ENCODE data around the gene SLC22A4. TPM values are rescaled to one million over a fixed set of nuclear protein-coding genes. Genes with fewer than 3 reads are reported as not detected.

Gene SLC22A4
- 0.25 and 0.30 TPM in 2 replicates for total RNA-seq

DNA sequence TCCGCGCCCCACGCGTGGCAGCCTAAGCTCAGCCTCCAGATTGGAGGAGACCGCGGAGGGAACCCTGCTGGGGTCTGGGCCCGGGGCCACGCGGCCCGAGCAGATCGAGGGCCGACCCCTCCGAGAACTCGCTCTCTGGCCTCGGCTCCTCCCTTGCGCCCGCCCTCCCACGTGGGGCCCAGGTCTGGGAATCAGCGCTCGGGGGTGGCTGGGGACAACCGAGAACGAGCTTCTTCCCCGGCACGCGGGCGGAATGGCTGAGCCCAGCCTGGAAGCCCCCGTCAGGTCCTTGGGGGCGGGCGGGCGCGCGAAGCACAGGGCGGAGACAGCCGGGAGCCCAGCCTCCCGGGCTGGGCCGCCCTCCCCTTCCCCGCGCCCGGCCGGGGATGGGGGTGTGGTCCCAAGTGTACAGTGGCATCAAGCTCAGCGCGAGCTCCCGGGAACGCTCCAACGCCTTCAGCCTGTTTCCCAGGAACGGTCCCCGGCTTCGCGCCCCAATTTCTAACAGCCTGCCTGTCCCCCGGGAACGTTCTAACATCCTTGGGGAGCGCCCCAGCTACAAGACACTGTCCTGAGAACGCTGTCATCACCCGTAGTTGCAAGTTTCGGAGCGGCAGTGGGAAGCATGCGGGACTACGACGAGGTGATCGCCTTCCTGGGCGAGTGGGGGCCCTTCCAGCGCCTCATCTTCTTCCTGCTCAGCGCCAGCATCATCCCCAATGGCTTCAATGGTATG, at the start of gene SLC22A4:
Gene SLC22A4, plus strand, starts transcription at position 403 of the 736 bp plus-strand sequence. Its CDS starts 223 bp downstream, at position 626.
- intact Hi-C loops (cut with micrococcal nuclease), result loop anchor here (1.0 to 10.0 kb wide), 3 partner anchors 75 to 229 kb away; partner anchors contain the start of genes IL3, IRF1 and SLC22A5

DNA sequence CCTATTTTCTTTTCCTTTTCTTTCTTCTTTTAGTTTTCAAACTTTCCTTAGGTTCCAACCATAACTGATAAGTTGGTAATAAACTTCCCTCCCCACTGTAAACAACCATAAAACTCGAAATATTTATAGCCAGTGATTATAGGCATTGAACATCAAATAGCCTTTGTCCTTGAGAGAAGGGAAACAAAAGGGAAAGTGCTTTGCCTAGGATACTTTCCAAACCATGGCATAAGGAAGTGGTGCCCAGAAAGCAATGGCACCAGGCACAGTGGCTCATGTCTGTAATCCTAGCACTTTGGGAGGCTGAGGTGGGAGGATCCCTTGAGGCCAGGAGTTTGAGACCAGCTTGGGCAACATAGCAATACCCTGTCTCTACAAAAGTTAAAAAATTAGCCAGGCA, 48.6 kb upstream of the SLC22A4 start:
- intact Hi-C loops (cut with micrococcal nuclease), result no loop called here

DNA sequence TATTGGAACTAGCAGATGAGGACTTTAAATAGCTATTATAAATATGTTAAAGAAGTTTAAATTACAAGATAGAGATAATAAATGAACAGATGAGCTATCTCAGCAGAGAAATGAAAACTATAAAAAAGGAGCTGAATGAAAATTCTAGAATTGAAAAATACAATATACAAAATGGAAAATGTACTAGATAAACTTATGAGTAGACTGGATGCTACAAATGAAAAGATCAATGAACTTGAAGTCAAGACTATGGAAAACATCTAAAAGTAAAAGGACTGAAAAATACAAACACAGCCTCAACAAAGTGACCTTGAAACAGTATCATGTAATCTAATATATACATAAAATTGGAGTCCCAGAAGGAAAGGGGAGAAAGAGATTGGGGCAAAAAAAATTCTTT, 47.4 kb upstream of the SLC22A4 start:
- intact Hi-C loops (cut with micrococcal nuclease), result no loop called here

DNA sequence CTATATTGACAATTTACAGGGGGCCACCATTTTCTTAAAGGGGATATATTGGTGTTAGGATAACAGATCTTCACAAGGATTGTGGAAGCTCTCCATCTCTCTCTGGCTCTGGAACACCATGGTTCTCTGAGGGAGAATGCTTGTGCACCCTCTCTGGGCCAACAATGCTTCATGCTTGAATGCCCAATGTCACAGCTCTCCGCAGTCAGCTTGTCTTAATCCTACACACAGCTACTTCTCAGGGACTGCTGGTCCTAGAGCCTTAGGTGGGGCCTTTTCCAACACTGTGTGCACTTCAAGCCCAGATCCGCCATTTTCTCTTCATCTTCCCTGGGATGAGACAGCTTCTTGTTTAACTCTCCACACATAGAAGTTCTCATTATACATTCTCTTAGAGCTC, 43.6 kb upstream of the SLC22A4 start:
- intact Hi-C loops (cut with micrococcal nuclease), result no loop called here

DNA sequence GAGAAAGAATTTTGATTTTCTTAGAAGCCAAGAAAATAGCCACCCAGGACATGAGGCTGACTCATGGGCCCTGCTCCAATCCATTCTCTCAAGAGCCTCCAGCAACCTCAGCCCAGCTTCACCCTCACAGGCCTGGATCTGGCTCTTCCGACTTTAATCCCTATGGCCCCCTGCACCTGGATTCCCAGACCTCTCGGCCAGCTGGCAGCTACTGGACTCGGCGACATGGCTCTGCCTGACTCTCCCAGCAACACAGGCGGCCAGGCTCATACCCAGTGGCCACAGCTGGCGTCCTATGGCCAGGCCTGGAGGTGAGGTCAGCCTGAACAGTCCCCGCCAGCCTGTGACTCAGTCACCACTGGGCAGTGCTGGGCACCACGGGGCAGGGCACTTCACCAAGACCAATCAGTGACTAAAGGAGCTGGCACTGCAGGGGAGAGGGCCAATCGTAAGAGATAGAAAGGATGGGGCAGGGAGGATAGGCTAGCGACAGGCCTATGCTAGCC, 42.9 kb upstream of the SLC22A4 start:
- intact Hi-C loops (cut with micrococcal nuclease), result no loop called here

DNA sequence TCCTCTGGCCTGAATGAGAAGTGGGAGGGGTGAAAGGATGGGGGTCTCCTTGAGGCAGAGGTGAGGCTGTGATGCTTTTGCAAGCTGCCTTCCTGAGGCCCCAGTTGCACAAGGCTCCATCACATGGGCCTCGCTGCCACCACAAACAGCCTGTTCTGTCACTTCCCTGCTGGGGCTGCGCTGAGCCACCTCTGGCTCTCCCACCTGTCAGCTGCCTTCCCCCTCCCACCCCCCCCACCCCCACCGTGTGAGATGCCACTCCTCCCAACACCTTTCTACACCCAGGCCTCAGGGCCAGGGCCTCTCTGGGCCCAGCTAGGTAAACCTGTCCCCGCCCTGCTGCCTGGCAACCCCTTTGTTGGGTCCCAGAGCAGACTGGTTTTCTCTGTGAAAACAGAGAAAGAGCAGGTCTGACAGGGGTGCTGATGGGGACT, 41.2 kb upstream of the SLC22A4 start:
- intact Hi-C loops (cut with micrococcal nuclease), result no loop called here

DNA sequence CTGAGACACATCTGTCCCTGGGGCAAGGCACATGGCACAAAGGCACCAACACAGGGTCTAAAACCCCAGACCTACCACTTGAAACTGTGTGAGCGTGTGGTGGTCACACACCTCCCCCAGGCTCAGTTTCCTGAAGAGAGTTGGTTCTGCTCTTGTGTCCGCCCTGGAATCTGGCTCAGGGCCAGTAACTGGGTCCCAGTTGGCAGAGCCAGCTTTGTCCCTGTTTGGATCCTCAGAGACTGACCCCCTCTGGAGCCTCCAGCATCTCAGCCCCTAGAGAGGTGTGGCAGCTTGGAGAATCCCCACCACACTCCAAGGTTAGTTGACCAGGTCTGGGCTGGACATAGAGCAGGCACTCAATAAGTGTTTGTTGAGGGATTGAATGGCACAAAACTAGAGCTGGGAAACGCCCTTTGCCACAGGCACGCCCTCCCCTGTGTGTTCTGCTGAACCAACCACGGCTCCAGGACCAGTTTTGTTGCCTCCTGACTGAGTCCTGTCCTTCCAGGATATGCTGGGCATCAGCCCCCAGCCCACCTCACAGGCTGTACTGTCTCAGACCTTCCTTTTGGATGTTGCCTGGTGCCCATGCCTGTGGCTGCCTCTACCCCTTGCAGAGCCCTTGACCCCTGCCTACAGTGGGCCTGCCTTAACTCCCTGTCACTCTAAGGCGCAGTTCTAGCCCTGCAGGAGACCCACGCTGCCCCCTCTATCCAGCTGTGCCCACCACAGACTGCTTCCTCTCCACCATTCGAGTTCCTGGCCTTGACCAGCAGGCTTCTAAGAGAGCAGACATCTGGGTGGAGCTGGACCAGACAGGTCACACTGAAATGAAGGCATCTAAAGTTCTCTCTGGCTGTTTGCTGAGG, 40.5 kb upstream of the SLC22A4 start:
- intact Hi-C loops (cut with micrococcal nuclease), result no loop called here

DNA sequence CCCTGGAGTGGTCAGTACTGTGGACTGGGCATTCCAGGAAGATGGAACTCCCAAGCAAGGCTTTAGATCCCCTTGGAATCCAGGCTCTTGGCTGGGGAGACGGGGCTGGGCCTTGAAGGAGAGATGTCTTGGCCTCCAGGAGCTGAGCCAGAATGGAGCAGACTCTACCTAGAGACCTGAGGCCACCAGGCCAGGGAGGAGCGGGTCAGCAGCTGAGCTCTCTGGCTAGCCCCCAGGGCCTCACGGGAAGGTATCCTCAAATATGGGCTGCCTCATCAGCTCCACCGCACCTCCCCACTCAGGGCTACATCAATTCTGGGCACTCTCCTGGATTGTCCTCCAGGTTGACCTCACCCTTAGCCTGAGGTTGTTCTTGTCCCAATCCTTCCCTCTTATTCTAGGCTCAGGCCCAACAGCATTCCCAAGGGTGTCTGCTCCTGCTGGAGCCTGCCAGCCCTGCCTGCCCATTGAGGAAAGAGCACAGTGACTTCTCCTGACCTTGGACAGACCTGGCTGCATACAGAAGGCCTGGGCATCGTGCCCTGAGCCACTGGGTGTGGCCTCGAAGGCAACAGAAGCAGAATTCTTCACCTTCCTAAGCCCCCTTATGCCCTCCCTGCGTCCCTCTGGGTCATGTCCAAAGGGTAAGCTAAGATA, 39.7 kb upstream of the SLC22A4 start:
- intact Hi-C loops (cut with micrococcal nuclease), result no loop called here

DNA sequence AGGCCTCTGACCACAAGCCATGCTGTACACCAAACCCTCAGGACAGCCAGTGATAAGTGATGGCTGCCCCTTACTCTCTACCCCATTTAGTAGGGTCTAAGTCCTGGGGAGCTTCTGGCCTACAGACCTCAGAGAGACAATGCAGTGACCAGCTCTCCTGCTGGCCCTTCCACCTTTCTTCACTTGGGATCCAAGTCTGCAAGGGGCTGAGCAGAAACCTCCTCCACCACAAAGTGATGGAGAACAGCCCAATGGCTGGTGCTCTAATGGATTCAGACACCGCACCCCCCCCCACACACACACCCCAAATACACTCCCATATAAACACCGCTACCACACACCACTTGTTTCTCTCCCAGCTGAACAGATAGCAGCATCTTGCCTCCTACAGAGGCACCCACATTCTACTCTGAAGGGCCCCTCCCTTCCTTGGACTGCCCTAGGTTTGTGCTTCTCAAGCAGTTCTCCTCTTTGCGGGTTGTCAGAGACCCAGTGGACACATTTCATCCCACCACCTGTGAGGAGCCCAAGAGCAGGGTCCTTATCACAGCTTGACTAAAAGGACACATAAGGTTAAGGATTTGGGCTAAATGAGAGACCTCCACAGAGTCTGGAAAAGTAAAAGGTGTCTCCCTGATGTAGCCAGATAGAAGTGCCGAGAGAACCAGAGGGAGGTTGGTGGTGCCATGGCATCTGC, 38.0 kb upstream of the SLC22A4 start:
- intact Hi-C loops (cut with micrococcal nuclease), result no loop called here

DNA sequence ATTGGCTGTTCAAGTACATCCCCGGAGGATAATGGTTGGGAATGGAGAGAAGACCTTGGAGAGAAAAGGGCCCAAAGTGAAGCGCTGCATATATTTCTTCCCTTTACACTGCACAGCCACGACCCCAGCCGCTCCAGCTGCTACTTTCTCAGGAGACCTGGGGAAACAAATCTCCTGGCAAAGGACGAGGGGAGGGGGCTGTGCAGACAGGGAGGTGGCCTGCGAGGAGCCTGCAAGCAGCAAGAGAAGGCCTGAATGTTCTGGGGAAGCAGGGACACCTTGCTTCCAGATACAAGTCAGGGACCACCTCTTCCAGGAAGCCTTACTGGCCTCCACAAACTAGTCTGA, 37.4 kb upstream of the SLC22A4 start:
- intact Hi-C loops (cut with micrococcal nuclease), result no loop called here

DNA sequence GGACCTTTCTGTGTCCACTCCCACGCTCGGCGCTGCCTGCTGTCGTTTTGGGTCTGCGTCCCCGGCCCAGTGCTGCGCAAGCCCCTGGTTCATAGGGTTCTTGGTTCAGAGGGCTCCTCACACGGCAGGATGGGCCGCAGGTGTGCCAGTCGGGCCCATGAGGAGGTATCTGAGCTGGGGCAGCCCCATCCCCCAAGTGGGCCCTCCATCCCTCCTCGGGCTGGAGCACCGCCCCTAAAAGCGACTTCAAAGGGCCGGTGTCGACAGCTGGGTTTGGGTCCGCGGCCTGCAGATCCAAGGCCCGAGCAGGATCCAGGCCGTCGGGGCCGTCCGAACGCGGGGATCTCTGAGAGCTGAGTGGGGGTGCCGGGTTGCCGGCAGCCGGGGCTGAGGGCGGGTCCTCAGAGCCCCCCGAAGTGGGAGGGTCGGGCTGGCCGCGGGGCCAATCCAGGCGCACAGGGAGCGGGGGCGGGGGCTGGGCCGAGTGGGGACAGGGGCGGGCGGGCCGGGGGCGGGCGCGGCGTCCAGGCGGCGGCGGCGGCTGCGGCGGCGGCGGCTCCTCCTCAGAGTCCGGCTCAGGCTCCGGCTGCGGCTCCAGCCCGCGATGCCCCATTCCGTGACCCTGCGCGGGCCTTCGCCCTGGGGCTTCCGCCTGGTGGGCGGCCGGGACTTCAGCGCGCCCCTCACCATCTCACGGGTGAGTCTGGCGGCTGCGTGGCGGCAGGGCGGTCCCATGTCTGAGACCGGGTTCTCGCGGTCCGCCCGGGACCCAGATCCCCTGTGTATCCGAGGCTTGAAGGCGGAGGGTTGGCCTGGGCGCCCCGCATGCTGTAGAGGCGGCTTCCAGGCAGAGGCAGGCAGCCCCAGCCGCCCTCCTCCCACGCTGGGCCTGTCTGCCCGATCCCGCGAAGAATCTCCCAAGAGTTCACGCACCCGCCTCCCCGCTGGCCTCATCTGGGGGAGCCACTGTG, 36.8 kb upstream of the SLC22A4 start, which contains the start of gene PDLIM4:
Gene PDLIM4, plus strand, starts transcription at position 566 of the 971 bp plus-strand sequence. Its CDS starts 39 bp downstream, at position 605.
- intact Hi-C loops (cut with micrococcal nuclease), result no loop called here

DNA sequence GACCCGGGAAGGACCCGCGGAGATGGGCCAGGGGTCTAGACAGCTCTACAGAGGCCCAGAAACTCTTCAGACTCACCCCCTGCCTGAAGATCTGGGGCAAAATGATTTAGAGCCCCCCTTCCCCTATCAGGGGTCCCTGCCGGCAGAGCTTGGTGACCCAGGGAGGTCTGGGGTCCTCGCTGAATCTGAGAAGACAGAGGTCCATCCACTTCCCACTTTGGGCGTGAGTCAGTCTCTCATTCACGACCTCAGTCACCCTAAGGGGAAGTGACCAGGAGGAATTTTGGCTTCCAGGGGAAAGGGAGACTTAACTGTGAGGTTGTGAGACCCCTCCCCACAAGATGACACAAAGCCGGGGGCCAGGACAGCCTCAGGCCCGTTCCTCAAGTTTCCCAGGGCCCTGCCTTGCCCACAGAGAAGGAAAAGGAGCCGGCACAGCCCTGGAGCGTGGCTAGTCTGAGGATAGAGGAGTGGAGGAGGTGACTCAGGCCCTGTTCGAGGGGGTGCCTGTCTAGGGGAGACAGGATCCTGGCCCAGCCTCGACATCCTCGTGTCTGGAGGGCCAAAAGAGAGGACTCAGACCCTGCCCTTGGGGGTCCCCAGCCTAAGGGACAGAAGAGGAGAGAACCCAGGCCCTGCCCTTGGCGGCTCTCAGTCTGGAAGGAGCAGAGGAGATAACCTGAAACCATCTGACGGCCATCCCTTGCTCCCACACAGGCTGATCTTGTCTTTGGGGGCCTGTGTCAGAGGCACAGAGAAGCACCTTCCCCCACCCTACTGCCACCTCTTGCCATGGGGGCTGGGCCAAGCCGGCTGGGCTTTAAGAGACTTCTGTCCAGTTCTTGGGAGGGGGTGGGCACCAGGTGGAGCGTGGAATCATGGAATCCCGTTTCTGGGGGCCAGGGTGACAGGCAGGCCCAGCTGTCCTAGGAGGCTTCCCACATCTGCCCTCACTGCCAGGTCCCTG, 35.8 kb upstream of the SLC22A4 start:
- intact Hi-C loops (cut with micrococcal nuclease), result no loop called here

DNA sequence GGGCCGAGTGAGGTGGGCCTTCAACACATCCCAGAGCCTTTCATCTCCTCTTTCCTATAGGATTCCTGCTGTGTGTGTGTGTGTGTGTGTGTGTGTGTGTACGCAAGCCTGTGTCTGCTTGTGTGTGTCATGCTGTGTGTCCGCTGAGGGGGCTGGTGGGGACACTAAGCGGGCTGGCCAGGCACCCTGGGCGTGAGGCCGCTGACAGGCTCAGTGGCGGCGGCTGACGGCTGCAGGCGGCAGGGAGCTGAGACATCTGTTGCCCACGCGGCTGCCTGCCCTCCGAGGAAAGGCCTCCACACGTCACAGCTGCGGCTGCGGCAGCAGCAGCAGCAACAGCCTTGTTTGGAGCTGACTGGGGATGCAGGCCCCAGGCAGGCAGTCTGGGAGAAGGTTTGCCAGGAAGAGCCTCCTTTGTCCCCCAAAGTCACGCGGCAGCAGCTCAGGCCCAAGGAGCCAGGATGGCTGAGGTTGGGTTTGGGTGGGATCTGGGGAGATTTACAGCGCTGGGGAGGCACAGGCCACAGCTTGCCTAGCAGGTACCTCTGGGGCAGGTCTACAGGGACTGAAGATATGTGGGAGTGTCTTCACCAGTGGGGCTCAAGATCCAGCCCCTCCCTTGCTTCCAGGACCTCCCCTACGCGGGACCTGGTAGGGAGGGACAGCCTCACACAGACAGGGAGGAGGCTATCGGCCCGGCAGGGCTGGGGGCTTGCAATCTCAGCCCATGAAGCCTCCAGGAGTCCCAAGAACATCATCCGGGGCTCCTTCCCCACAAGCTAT, 34.9 kb upstream of the SLC22A4 start:
- intact Hi-C loops (cut with micrococcal nuclease), result no loop called here

DNA sequence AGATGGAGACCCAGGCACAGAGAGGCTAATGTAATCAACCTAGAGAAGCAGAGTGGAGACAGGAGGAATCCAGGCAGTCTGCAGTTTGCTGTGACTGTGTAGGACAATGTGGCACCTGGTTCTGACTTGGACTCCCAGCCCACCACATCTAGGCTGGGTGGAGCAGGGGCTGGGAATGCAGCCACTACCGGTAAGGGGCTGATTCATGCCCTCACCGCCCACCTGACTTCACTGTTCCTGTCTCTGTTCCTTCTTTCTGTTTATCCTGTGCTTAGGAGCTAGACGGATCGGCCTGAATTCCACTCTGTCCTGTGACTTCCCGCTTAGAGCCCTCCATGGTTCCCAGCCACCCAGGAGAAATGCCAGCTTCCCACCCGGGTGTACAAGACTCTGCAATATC, 34.1 kb upstream of the SLC22A4 start:
- intact Hi-C loops (cut with micrococcal nuclease), result no loop called here

DNA sequence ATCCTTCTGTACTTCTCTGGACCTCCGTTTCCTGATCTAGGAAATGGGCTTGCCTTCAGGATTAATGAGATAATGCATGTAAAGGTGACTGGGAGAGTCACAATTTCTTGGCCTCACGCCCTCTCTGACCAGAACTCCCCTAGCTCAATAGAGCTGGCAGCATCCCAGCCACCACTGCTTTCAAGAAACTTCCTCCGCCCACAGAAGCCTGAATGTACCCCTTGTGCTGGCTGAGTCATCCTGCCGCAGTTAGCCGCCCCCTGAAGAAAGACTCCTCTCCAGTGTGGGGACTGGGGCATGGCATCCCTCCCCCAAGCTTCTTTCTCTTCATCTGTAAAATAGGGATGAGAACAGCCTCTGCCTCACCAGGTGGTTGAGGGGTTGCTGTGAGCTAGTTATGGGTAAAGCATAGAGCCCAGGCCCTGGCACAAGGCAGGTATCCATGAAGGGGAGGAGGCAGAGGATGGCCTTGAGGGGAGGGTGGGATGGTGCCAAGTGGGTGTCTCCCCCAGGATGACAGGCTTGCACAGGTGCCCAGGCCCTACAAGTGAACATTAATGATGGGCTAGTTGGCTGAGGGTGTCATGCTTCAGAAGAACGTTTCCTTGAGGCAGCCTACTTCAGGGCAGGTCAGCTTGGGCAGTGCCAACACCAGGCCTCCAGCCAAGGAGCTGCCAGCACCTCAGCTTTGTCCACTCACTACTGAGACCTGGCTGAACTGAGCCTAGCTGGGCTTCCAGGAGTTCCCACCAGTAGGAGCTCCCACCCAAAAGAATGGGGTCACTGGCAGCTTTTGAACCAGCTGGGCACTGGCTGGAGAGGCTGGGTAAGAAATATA, 33.3 kb upstream of the SLC22A4 start:
- intact Hi-C loops (cut with micrococcal nuclease), result no loop called here

DNA sequence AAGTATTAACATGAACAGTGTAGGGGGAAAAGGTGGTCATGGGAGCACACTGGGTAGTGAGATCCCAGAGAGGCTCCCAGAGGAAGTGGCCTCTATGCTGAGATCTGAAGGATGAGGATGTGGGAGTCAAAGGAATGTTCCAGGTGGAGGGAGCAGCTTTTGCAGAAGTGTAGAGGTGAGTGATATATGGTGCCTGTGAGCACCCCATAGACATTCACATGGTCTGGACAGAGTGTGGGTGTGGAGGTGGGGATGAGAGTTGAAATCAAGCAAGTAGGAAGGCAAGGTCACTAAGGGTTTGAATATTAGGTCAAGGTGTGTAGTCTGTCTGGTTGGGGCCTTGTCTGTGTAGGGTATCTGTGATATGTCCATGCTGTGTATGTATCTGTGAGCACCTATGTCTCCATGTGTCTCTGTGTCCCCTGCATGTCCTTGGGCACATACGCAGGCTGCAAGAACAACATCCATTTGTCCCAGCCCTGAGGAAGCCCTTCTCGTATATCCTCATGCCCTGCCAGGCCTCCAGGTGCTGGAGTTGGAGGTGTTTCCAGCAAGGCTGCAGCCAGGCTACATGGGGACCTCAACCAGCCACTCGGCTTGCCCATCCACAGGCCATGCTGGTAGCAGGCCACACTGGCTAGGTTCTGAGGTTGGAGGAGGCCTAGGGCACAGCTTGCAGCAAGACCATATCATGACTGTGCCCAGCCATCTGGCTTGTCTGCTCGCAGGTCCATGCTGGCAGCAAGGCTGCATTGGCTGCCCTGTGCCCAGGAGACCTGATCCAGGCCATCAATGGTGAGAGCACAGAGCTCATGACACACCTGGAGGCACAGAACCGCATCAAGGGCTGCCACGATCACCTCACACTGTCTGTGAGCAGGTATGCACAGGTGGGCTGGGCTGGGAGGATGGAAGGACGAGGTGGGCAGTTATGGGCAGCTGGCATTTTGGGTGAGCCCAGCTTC, 32.0 kb upstream of the SLC22A4 start:
- intact Hi-C loops (cut with micrococcal nuclease), result no loop called here

Data from T-helper 2 cell treated with Interferon-gamma antibody and Interleukin-4, amounts not matched to agents 100 ng/mL and 5 ng/mL, for 36 hours (primary cell).